ENCODE data around the gene ASGR1. TPM values are rescaled to one million over a fixed set of nuclear protein-coding genes. Genes with fewer than 3 reads are reported as not detected.

ASGR1 gene
- total and polyA plus RNA-seq, 2 of the 4 experiments (the other 2 are of a cell fraction) = 1.3 to 3.8 TPM

DNA sequence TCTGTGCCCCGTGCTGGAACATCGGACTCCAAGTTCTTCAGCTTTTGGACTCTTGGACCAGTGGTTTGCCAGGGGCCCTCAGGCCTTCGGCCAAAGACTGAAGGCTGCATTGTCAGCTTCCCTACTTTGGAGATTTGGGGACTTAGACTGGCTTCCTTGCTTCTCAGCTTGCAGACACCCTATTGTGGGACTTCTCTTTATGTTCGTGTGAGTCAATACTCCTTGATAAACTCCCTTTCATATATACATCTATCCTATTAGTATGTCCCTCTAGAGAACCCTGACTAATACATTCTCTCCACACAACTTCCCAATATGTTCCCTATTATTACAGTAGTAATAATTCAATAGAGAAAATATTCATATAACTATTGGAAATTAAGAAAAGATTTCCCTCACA lies 55.3 kb downstream of the ASGR1 start:
- no CpG with 5 or more reads among the region's 4 CpGs for WGBS, 2 experiments (ENCODE audit: extremely low coverage in 2 of 2, insufficient read length in 1 of 2)
- ChIA-PET CTCF (no interaction called here), POLR2A (ENCODE audit: unreplicated experiment) (no interaction called here)
- H3K4ac ChIP-seq (ENCODE audit: low read depth, low read length) = no peak overlapping the region
- H2BK120ac ChIP-seq (ENCODE audit: low read depth, low read length) = no peak overlapping the region
- H3K9me1 ChIP-seq (ENCODE audit: insufficient read depth, low read length) = no peaks in the 10 kb centered on the region
- H4K91ac ChIP-seq (ENCODE audit: insufficient read depth, low read depth, low read length) = no peak overlapping the region
- no peak overlapping the region for H2AK9ac ChIP-seq (replicated peaks; ENCODE audit: low read depth, low read length, poor library complexity)
- H2BK20ac ChIP-seq (ENCODE audit: low read depth, low read length) = no peak overlapping the region
- H3K56ac ChIP-seq (ENCODE audit: extremely low read depth, insufficient read depth, low read length) = no peak overlapping the region
- no peaks in the 10 kb centered on the region for H3K36me3 ChIP-seq (ENCODE audit: control insufficient read depth, insufficient read depth, low read length)
- no peak overlapping the region for H3K4me3 ChIP-seq (ENCODE audit: insufficient read depth, low read depth, low read length)
- no peak for DNase-seq
- no peak overlapping the region for H3K4me2 ChIP-seq (ENCODE audit: low read depth, low read length)
- no peak overlapping the region for H3K27ac ChIP-seq (ENCODE audit: insufficient read depth, low read length)
- H3K14ac ChIP-seq (replicated peaks; ENCODE audit: low read depth, low read length) = no peak overlapping the region
- H2AFZ ChIP-seq (replicated peaks; ENCODE audit: low read length, poor library complexity) = no peak overlapping the region
- no peak overlapping the region for H3K18ac ChIP-seq (ENCODE audit: low read depth, low read length)
- TF ChIP-seq CTCF (conservative IDR thresholded peaks at IDR 0.05; ENCODE audit: low read depth, low read length) (no peak), BHLHE40 (IDR thresholded peaks at IDR 0.05; ENCODE audit: low read depth, low read length) (no peak), MXI1 (IDR thresholded peaks at IDR 0.05; ENCODE audit: borderline replicate concordance, low read depth, low read length) (no peak), CHD1 (IDR thresholded peaks at IDR 0.05; ENCODE audit: low read depth, low read length) (no peak), ELK1 (IDR thresholded peaks at IDR 0.05; ENCODE audit: borderline replicate concordance, low read depth, low read length) (no peak), FOS (IDR thresholded peaks at IDR 0.05; ENCODE audit: low read depth, low read length) (no peak), POLR2A (IDR thresholded peaks at IDR 0.05; ENCODE audit: low read depth, low read length) (no peak), SMC3 (IDR thresholded peaks at IDR 0.05; ENCODE audit: low read depth, low read length) (no peak)
- TF ChIP-seq, protein P1, sequence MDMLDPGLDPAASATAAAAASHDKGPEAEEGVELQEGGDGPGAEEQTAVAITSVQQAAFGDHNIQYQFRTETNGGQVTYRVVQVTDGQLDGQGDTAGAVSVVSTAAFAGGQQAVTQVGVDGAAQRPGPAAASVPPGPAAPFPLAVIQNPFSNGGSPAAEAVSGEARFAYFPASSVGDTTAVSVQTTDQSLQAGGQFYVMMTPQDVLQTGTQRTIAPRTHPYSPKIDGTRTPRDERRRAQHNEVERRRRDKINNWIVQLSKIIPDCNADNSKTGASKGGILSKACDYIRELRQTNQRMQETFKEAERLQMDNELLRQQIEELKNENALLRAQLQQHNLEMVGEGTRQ (IDR thresholded peaks at IDR 0.05; ENCODE audit: low read depth, low read length) = no peak
- BruUV-seq (replicated peaks) = no TSS peak
- no peaks in the 10 kb centered on the region; the same call in 1 of the 2 replicates for H4K20me1 ChIP-seq (ENCODE audit: insufficient read depth, low read length)
- no peak overlapping the region for H2BK15ac ChIP-seq (ENCODE audit: low read depth, low read length)
- no peak for ATAC-seq (ENCODE audit: low read depth)
- H4K8ac ChIP-seq (ENCODE audit: low read depth in 2 of 2, low read length in 2 of 2) = no peak overlapping the region
- no peaks in the 10 kb centered on the region for H3K9me3 ChIP-seq (ENCODE audit: control insufficient read depth, insufficient read depth, low read length)
- H3K9ac ChIP-seq (ENCODE audit: low read depth, low read length) = no peak overlapping the region
- H3K4me1 ChIP-seq (ENCODE audit: control insufficient read depth, insufficient read depth, low read length) = no peaks in the 10 kb centered on the region
- H2BK5ac ChIP-seq (ENCODE audit: low read depth, low read length, poor library complexity, severe bottlenecking) = no peak overlapping the region
- in situ Hi-C loops (cut with MboI; ENCODE audit: low sequenced_read_pairs) (no loop called here), dilution Hi-C loops (cut with HindIII; ENCODE audit: low sequenced_read_pairs, unreplicated experiment) (no loop called here), intact Hi-C loops (cut with micrococcal nuclease) (no loop called here)
- H4K5ac ChIP-seq (ENCODE audit: low read depth, low read length) = no peak overlapping the region
- H3K27me3 ChIP-seq (ENCODE audit: control insufficient read depth, insufficient read depth, low read length) = peaks cover 27% of the 10 kb centered on the region
- no peak overlapping the region for H2AK5ac ChIP-seq (ENCODE audit: low read depth, low read length)
- no peaks in the 10 kb centered on the region for H3K79me1 ChIP-seq (ENCODE audit: low read depth in 1 of 2, low read length in 2 of 2)
- H3K23ac ChIP-seq (ENCODE audit: low read depth, low read length) = no peak overlapping the region
